NCI-H82 (cell line): ENCODE measurements around the gene CASP9.
"Not testable (repeated sequence)": the region's sequence is repeated elsewhere in the genome, so short reads cannot be mapped to it uniquely, and the experiment has no call there.

Source experiments
- DNase-seq: peaks from one replicate; lab custom pipeline; 2025; lab: John Stamatoyannopoulos, UW

CASP9 gene

GRCh38 chr1:15500184-15501178, 23.5 kb downstream of the CASP9 start:
- DNase-seq, result no peak

GRCh38 chr1:15493869-15494390, 30.1 kb downstream of the CASP9 start:
- no peak for DNase-seq

GRCh38 chr1:15492596-15492995, 31.4 kb downstream of the CASP9 start:
- DNase-seq, result no peak

- not testable (repeated sequence) for DNase-seq
These were observed 33.0 kb downstream of the CASP9 start for GRCh38 chr1:15491010-15491409.

- DNase-seq, result peak; percentile 84
These were observed 34.8 kb downstream of the CASP9 start for GRCh38 chr1:15489052-15489736.

- no peak for DNase-seq
These were observed 35.6 kb downstream of the CASP9 start for GRCh38 chr1:15488371-15488770.

- not testable (repeated sequence) for DNase-seq
These were observed 37.0 kb downstream of the CASP9 start for GRCh38 chr1:15486844-15487610.

- DNase-seq, result no peak
These were observed 38.4 kb downstream of the CASP9 start for GRCh38 chr1:15485636-15486035.

- not testable (repeated sequence) for DNase-seq
These were observed 39.6 kb downstream of the CASP9 start for GRCh38 chr1:15484443-15484842.

GRCh38 chr1:15483971-15484370, 40.0 kb downstream of the CASP9 start:
- DNase-seq, result peak; percentile 89

- DNase-seq, result not testable (repeated sequence)
These were observed 41.0 kb downstream of the CASP9 start for GRCh38 chr1:15482983-15483543.

GRCh38 chr1:15482455-15482854, 41.6 kb downstream of the CASP9 start:
- not testable (repeated sequence) for DNase-seq

- no peak for DNase-seq
These were observed 44.2 kb downstream of the CASP9 start for GRCh38 chr1:15479654-15480347.

- DNase-seq, result no peak
These were observed 46.3 kb downstream of the CASP9 start for GRCh38 chr1:15477646-15478212.

- DNase-seq, result no peak
These were observed 47.1 kb downstream of the CASP9 start for GRCh38 chr1:15476927-15477326.

GRCh38 chr1:15475752-15476314, 48.2 kb downstream of the CASP9 start, which contains the start of gene CELA2B:
CELA2B (plus strand) TSS chr1:15476104; CDS start chr1:15476126, 22 bp downstream.
- no peak for DNase-seq

- no peak for DNase-seq
These were observed 51.4 kb downstream of the CASP9 start for GRCh38 chr1:15472587-15472986.

- DNase-seq, result not testable (repeated sequence)
These were observed 52.3 kb downstream of the CASP9 start for GRCh38 chr1:15471723-15472122.

GRCh38 chr1:15471067-15471466, 52.9 kb downstream of the CASP9 start:
- not testable (repeated sequence) for DNase-seq

- peak; percentile 58 for DNase-seq
These were observed 54.1 kb downstream of the CASP9 start for GRCh38 chr1:15469821-15470448.
